Right lobe of liver (tissue), 6 donors: ENCODE measurements around the gene WNT3. TPM values are rescaled to one million over a fixed set of nuclear protein-coding genes. Genes with fewer than 3 reads are reported as not detected.

ENCODE experiments used
- ATAC-seq, 4 donors: fragments of 200-7000 bp; cut with Tn5 transposase; one replicate each; pipeline ENCODE4 v1.9.1; 2020; ENCODE audit warnings: mild to moderate bottlenecking in 4 of 4, moderate library complexity in 4 of 4
- DNase-seq, 3 donors: peaks; one replicate each; pipeline ENCODE4 v3.0.0-alpha.2; 2020
- H3K27ac ChIP-seq, 3 donors: fragments of 200-600 bp; one replicate each; pipeline ENCODE4 v1.8.0; 2022
- H3K27me3 ChIP-seq, 2 donors: fragments of 200-600 bp; one replicate each; pipeline ENCODE4 v1.8.0; 2022
- H3K36me3 ChIP-seq, 4 donors: fragments of 200-600 bp; sonication (generic) in 1 of 4; one replicate each; pipeline versions ENCODE4 v1.5.1 to v1.8.0; 2017 to 2022; ENCODE audit warnings: control low read depth in 1 of 4
- H3K4me1 ChIP-seq, 4 donors: fragments of 200-600 bp; sonication (generic) in 1 of 4; one replicate each; pipeline versions ENCODE4 v1.5.1 to v1.8.0; 2017 to 2022; ENCODE audit warnings: control low read depth in 1 of 4
- H3K4me3 ChIP-seq, 3 donors: fragments of 200-600 bp; one replicate each; pipeline ENCODE4 v1.8.0; 2022
- H3K9me3 ChIP-seq, 4 donors: fragments of 200-600 bp; sonication (generic) in 1 of 4; one replicate each; pipeline versions ENCODE4 v1.5.1 to v1.8.0; 2017 to 2022; ENCODE audit warnings: control low read depth in 1 of 4
- CTCF ChIP-seq, 4 donors: fragments of 200-600 bp in 3 of 4; fragments of 450-650 bp in 1 of 4; IDR thresholded peaks; one replicate each; pipeline versions ENCODE4 v1.5.1 to v1.8.0; 2016 to 2022; ENCODE audit warnings: antibody characterized with exemption in 4 of 4, mild to moderate bottlenecking in 2 of 4
- POLR2A ChIP-seq: fragments of 450-650 bp; IDR thresholded peaks from one replicate; pipeline ENCODE4 v1.6.1; 2017; ENCODE audit warnings: antibody characterized with exemption, mild to moderate bottlenecking
- WGBS: methylation state at CpG from one replicate; pipeline ENCODE4 v1.1.6; 2018; ENCODE audit warnings: low coverage, low lambda C conversion rate; ENCODE audit not compliant: insufficient coverage; ENCODE audit errors: missing lambda C conversion rate; 5-methylcytosine and 5-hydroxymethylcytosine counted together
- intact Hi-C, 2 donors: fragments of 100-400 bp; cut with DNase I; formaldehyde crosslinking; loops; one replicate each; pipeline versions ENCODE4 v1.11.2 to v1.14.1; 2022
- total RNA-seq, 6 experiments: library from RNA; depleted of rRNA in 2 of 6; stranded (reverse); fragments of >200 nt in 2 of 6; fragmentation: NEBNext Ultra II Directional in 3 of 6; extraction: Animal tissue kit (Norgen Biotek cat#: 25700) in 3 of 6; gene quantifications; one replicate each; pipeline versions ENCODE4 v1.1.0 to v1.2.4, GENCODE V29; 2016 to 2023
- donor health status: DM: no; HTN: yes; CAD: no.
- donor health status: DM: no; HTN: no; CAD: no.
- donor health status: DM: no; HTN: no; CAD: no.
- donor health status: DM: no; HTN: yes; CAD: no.
- donor health status: DM: no; HTN: yes; CAD: no.

WNT3 gene
- total RNA-seq, 6 experiments from 2014 or later, result 1.0 to 5.0 (median 4.0) TPM

DNA sequence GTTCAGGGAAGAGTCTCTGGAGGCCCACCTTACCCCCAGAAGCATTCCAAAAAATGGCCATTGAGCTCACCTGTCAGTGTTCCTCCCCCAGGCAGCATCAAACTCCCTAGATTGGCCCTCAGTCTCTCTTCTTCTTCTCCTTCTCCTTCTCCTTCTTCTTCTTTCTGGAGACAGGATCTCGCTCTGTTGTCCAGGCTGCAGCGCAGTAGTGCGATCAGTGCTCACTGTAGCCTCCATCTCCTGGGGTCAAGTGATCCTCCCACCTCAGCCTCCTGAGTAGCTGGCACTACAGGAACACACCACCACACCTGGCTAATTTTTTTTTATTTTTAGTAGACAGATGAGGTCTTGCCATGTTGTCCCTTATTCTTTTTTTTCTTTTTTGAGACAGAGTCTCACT is 16.4 kb upstream of the WNT3 start:
- H3K36me3 ChIP-seq, result no peaks in the 10 kb centered on the region
- TF ChIP-seq POLR2A (no peak), CTCF (IDR thresholded peaks at IDR 0.05) (no peak)
- intact Hi-C loops, result no loop called here
- ATAC-seq, result no peak
- H3K27me3 ChIP-seq, result no peaks in the 10 kb centered on the region
- H3K27ac ChIP-seq, result no peak overlapping the region
- peaks cover 0 to 3% (median 0%) of the 10 kb centered on the region in 4 donors for H3K4me1 ChIP-seq
- no peak for DNase-seq
- H3K4me3 ChIP-seq, result no peak overlapping the region
- WGBS, result 100% methylated on average over 3 of the region's 3 CpGs
- H3K9me3 ChIP-seq, result no peaks in the 10 kb centered on the region

- intact Hi-C loops, result no loop called here
- TF ChIP-seq POLR2A, result no peak
- no peak for TF ChIP-seq CTCF (IDR thresholded peaks at IDR 0.05)
- no peak overlapping the region for H3K4me3 ChIP-seq
- H3K4me1 ChIP-seq, result peaks cover 0 to 3% (median 0%) of the 10 kb centered on the region in 4 donors
- ATAC-seq (no peak), DNase-seq (no peak)
- H3K27ac ChIP-seq, result no peak overlapping the region
- no peaks in the 10 kb centered on the region for H3K36me3 ChIP-seq
- 79% methylated on average over 2 of the region's 2 CpGs for WGBS
- no peaks in the 10 kb centered on the region for H3K9me3 ChIP-seq
- H3K27me3 ChIP-seq, result no peaks in the 10 kb centered on the region
Observed at GRCh38 chr17:46833840-46834208, 15.3 kb upstream of the WNT3 start.

GRCh38 chr17:46832945-46833839 is 14.7 kb upstream of the WNT3 start:
- intact Hi-C loops, result no loop called here
- WGBS, result 52% methylated on average over 9 of the region's 17 CpGs
- H3K4me3 ChIP-seq, result no peak overlapping the region
- H3K9me3 ChIP-seq, result no peaks in the 10 kb centered on the region
- H3K27ac ChIP-seq, result no peak overlapping the region
- H3K36me3 ChIP-seq, result no peaks in the 10 kb centered on the region
- TF ChIP-seq CTCF (IDR thresholded peaks at IDR 0.05), result no peak
- peak; percentile 59 for TF ChIP-seq POLR2A
- ATAC-seq (peak; percentile 44 to 76 (median 70)), DNase-seq (peak; percentile 58 to 75 (median 67))
- peaks cover 0 to 3% (median 0%) of the 10 kb centered on the region in 4 donors for H3K4me1 ChIP-seq
- no peaks in the 10 kb centered on the region for H3K27me3 ChIP-seq

DNA sequence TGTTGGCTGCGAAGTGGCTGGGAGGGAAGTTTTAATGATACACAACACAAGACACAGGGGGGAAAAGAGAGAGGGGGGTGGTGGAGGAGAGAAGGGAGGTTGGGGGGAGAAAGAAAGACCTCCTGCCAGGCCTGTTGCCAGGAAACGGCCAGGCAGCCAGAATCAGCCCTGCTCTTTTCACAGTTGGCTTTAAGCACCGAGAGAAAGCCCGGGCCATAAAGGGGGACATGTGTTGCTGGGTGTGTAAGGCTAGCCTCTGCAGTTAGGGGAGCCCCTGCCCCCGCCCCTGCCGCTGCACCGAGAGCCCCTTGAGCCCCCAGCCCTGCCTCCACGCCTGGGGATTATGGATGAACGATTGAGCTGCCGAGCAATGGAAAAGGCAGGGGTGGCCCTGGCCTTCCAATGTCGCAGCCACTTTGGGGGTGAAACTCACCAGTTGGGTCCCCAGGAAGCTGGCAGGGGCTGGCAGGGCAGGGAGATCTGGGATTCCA is 13.9 kb upstream of the WNT3 start:
- no peak for DNase-seq
- peaks cover 0 to 3% (median 0%) of the 10 kb centered on the region in 4 donors for H3K4me1 ChIP-seq
- no peak overlapping the region for H3K4me3 ChIP-seq
- no peaks in the 10 kb centered on the region for H3K36me3 ChIP-seq
- no peaks in the 10 kb centered on the region for H3K9me3 ChIP-seq
- H3K27me3 ChIP-seq, result no peaks in the 10 kb centered on the region
- ATAC-seq, result no peak
- TF ChIP-seq POLR2A, result no peak
- no peak for TF ChIP-seq CTCF (IDR thresholded peaks at IDR 0.05)
- intact Hi-C loops, result no loop called here
- 74% methylated on average over 4 of the region's 11 CpGs for WGBS
- H3K27ac ChIP-seq, result no peak overlapping the region
